ENCODE measurements around the gene CHMP5.

The CHMP5 gene

DNA sequence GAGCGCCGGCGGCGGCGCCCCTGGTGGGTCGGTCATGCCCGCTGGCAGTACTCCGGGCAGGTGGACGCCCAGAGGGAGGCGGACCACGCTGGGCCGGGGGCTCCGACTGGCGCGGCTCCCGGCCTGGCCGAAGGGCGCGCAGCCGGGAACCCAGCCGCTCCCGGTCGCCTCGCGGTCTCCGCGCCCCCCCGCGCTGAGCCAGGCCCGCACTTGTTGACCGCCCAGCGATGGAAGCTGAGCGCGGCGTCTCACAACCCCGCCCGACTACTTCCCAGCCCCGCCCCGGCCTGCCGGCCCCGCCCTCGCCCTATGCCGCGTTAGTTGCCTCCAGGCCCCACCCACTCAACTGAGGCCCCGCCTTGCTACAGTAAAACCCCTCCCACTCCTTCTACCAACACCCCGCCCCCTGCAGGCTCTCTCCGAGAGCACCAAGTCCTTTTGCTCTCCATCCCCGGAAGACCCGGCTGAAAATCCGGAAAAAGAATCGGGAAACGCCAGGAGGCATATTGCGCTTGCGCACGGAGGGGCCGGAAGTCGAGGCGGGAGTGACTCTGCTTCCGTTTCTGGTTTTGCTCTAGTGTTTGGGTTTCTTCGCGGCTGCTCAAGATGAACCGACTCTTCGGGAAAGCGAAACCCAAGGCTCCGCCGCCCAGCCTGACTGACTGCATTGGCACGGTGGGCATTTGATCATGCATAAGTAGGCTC, at the start of gene CHMP5, which contains the start of gene BAG1:
Gene CHMP5 (plus strand): TSS at position 577 of the 705 bp plus-strand sequence. CDS start 30 bp downstream, at position 607.
Gene BAG1 (minus strand): TSS at position 236 of the 705 bp plus-strand sequence.
- Histone ChIP-seq H3K4me3 (ENCODE audit: low read length) (peak within 1 kb of the TSS; percentile 98), H3K27ac (ENCODE audit: low read length) (peak within 1 kb of the TSS; percentile 20), H3K9ac (ENCODE audit: low read depth, low read length) (peak within 1 kb of the TSS; percentile 93), H3K9me3 (ENCODE audit: insufficient read depth, low read depth, low read length) (no peaks in the 10 kb centered on the region), H3K27me3 (ENCODE audit: insufficient read depth, low read length) (no peaks in the 10 kb centered on the region), H3K36me3 (ENCODE audit: insufficient read depth, low read depth, low read length) (peaks cover 57% of the 10 kb centered on the region), H3K4me1 (ENCODE audit: insufficient read depth, low read length) (peaks cover 4% of the 10 kb centered on the region)

DNA sequence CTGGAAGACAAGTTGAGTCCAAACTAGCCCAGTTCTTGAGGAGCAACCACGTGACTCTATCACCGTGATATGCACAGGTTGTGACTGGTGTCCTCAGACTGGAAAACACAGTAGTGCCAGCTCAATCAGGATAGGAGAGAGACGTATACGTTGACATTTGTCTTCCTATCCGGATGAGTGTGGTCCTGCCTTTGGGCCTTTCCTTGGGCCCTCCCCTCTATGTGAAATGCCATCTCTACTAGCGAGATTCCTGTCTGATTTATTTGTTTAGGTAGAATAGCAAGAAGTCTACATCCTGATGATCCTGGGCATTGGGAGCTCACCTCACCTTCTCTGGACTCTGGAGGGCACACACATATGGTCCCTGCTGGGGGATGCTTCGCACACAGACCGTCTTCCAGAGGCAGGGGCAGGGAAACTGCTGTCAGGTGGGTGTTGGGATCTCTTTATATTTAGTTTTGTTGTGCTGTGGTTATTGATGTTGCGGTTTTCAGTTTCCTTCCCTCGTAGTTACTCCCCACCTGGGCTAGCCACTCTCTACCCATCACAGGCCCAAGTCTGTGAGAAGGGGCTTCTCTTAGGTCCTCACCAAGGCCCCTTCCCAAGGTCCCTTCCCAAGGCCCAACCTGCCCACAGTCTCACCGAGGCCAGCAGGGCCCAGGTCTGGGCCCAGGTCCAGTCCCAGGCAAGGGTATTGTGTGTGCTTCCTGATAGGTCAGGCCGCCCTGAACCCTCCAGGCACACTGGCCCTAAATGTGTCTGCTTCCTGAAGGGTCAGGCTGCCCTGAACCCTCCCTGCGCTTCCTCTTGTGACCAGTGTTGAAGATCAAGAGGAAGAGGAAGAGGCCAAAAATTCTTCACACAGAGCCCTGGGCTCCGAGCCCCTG, 43.9 kb upstream of the CHMP5 start:
- Histone ChIP-seq H3K36me3 (ENCODE audit: insufficient read depth, low read depth, low read length) (no peaks in the 10 kb centered on the region), H3K4me1 (ENCODE audit: insufficient read depth, low read length) (no peaks in the 10 kb centered on the region), H3K27ac (ENCODE audit: low read length) (no peak overlapping the region), H3K9ac (ENCODE audit: low read depth, low read length) (no peak overlapping the region), H3K9me3 (ENCODE audit: insufficient read depth, low read depth, low read length) (no peaks in the 10 kb centered on the region), H3K4me3 (ENCODE audit: low read length) (no peak overlapping the region), H3K27me3 (ENCODE audit: insufficient read depth, low read length) (peaks cover 5% of the 10 kb centered on the region; the same call in 1 of the 2 replicates)

DNA sequence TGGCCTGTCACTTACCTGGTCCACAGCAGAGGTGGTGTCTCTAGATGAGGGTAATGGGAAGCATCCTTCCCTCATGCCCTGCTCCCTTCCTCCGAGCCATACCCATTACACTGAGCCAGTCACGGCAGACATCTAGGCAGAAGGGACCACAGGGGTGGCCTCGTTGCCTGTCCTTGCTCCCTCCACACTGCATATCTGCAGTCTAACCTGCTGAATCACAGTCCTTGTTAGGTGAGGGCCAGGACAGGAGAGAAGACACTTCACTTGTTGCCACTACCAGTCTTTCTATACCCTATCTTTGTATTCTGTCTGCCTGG, 43.3 kb upstream of the CHMP5 start:
- Histone ChIP-seq H3K9ac (ENCODE audit: low read depth, low read length) (no peak overlapping the region), H3K36me3 (ENCODE audit: insufficient read depth, low read depth, low read length) (no peaks in the 10 kb centered on the region), H3K27ac (ENCODE audit: low read length) (no peak overlapping the region), H3K9me3 (ENCODE audit: insufficient read depth, low read depth, low read length) (no peaks in the 10 kb centered on the region), H3K4me1 (ENCODE audit: insufficient read depth, low read length) (no peaks in the 10 kb centered on the region), H3K27me3 (ENCODE audit: insufficient read depth, low read length) (0 out of 2 replicates have a peak, but pooled peaks cover under 1% of the 10 kb centered on the region), H3K4me3 (ENCODE audit: low read length) (no peak overlapping the region)

DNA sequence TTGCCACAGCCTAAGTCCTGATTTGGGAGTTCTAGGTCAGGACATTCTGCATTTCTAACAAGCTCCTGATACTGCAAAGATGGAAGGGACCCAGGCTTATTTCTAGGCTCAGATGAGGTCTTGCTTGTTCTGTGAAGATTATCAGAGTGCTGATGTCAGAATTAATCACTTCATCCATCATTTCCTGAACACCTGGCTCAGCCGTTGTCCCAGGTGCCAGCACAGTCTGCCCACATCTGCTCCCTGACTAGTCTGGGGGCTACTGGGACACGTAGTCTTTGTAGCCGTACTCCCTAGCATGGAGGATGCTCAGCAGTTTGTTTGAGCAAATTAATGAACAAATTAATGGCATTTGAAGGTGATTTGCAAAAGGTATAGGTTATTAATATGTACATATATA, 42.8 kb upstream of the CHMP5 start:
- Histone ChIP-seq H3K4me1 (ENCODE audit: insufficient read depth, low read length) (no peaks in the 10 kb centered on the region), H3K9me3 (ENCODE audit: insufficient read depth, low read depth, low read length) (no peaks in the 10 kb centered on the region), H3K4me3 (ENCODE audit: low read length) (no peak overlapping the region), H3K27me3 (ENCODE audit: insufficient read depth, low read length) (no peaks in the 10 kb centered on the region), H3K9ac (ENCODE audit: low read depth, low read length) (no peak overlapping the region), H3K27ac (ENCODE audit: low read length) (no peak overlapping the region), H3K36me3 (ENCODE audit: insufficient read depth, low read depth, low read length) (no peaks in the 10 kb centered on the region)

DNA sequence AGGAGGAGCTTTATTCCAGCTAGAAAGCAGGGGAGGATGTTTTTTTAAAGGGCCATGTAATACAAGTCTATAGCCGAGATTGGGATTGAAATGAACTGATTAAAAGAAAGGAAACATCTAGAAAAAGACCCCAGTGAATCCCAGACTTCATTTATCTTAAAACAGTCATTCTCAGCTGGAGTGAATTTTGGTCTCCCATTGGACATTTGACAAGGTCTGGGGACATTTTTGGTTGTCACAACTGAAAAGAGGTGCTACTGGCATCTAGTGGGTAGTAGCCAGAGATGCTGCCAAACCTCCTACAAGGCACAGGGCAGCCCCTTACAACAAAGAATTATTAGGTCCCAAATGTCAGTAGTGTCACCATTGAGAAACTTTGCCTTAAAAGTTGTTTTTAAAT, 41.2 kb upstream of the CHMP5 start:
- Histone ChIP-seq H3K9ac (ENCODE audit: low read depth, low read length) (no peak overlapping the region), H3K27ac (ENCODE audit: low read length) (no peak overlapping the region), H3K36me3 (ENCODE audit: insufficient read depth, low read depth, low read length) (no peaks in the 10 kb centered on the region), H3K27me3 (ENCODE audit: insufficient read depth, low read length) (no peaks in the 10 kb centered on the region), H3K4me1 (ENCODE audit: insufficient read depth, low read length) (no peaks in the 10 kb centered on the region), H3K4me3 (ENCODE audit: low read length) (no peak overlapping the region), H3K9me3 (ENCODE audit: insufficient read depth, low read depth, low read length) (no peaks in the 10 kb centered on the region)

DNA sequence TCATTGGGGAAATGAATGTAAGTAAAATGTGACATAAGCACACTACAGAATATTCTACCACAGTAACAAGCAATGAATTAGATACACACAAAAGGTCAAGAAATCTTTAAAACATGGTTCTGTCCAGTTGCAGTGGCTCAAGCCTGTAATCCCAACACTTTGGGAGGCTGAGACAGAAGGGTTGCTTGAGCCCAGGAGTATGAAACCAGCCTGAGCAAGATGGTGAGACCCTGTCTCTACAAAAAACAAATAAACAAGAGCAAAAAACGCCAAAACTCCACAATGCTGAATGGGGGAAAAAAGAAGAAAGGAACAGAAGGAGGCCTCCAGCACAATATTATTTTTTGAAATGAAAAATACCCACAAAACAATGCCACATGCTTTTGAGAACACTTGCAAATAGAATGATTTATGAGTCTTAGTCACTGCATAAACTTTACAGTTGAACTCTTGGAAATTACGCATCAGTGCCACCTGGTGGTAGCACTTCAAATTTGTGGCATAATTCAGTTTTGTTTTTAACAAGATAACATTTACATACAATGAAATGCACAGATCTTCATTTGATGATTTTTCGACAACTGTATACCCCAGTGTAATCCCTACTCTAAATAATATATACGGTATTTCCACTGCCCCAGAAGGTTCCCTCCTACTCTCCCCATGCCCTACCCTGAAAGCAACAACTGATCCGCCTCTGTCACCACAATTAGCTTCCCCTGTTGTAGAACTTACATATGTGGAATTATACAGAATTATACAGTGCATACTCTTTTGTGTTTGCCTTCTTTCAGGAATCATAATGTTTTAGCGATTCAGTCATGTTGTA, 39.3 kb upstream of the CHMP5 start:
- H3K27ac ChIP-seq (ENCODE audit: low read length), result no peak overlapping the region
- H3K9me3 ChIP-seq (ENCODE audit: insufficient read depth, low read depth, low read length), result no peaks in the 10 kb centered on the region
- no peak overlapping the region for H3K9ac ChIP-seq (ENCODE audit: low read depth, low read length)
- H3K27me3 ChIP-seq (ENCODE audit: insufficient read depth, low read length), result no peaks in the 10 kb centered on the region
- no peaks in the 10 kb centered on the region for H3K36me3 ChIP-seq (ENCODE audit: insufficient read depth, low read depth, low read length)
- no peaks in the 10 kb centered on the region for H3K4me1 ChIP-seq (ENCODE audit: insufficient read depth, low read length)
- no peak overlapping the region for H3K4me3 ChIP-seq (ENCODE audit: low read length)

DNA sequence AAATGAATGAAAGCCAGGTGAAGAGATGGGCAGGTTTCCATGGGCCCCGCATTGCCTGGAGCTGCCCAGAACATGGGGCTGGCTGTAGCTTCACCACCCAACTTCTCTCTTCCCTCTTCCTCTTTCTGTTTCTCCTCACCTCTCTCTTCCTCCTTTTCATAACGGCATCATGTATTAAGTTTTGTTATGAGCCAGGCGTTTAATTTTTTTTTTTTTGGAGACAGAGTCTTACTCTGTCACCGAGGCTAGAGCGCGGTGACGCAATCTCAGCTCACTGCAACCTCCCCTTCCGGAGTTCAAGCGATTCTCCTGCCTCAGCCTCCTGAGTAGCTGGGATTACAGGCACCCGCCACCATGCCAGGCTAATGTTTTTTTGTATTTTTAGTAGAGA, 37.8 kb upstream of the CHMP5 start:
- H3K36me3 ChIP-seq (ENCODE audit: insufficient read depth, low read depth, low read length), result no peaks in the 10 kb centered on the region
- H3K4me1 ChIP-seq (ENCODE audit: insufficient read depth, low read length), result no peaks in the 10 kb centered on the region
- no peaks in the 10 kb centered on the region for H3K27me3 ChIP-seq (ENCODE audit: insufficient read depth, low read length)
- no peak overlapping the region for H3K4me3 ChIP-seq (ENCODE audit: low read length)
- H3K9me3 ChIP-seq (ENCODE audit: insufficient read depth, low read depth, low read length), result no peaks in the 10 kb centered on the region
- no peak overlapping the region for H3K27ac ChIP-seq (ENCODE audit: low read length)
- no peak overlapping the region for H3K9ac ChIP-seq (ENCODE audit: low read depth, low read length)

DNA sequence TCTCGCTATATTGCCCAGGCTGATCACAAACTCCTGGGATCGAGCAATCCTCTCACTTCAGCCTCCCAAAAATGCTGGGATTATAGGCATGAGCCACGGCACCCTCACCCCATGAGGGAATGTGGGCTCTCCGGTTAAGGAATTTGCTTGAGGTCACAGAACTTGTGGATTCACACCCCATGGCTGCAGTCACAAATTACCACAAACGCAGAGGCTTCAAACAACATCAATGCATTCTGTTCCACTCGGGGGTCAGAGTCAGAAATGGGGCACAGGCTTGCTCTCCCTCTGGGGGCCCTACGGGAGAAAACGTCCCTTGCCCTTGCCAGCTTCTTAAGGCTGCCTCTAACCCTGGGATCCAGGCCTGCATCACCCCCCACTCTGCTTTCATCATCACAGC, 37.1 kb upstream of the CHMP5 start:
- Histone ChIP-seq H3K27ac (ENCODE audit: low read length) (no peak overlapping the region), H3K9me3 (ENCODE audit: insufficient read depth, low read depth, low read length) (no peaks in the 10 kb centered on the region), H3K4me1 (ENCODE audit: insufficient read depth, low read length) (no peaks in the 10 kb centered on the region), H3K4me3 (ENCODE audit: low read length) (no peak overlapping the region), H3K27me3 (ENCODE audit: insufficient read depth, low read length) (no peaks in the 10 kb centered on the region), H3K36me3 (ENCODE audit: insufficient read depth, low read depth, low read length) (no peaks in the 10 kb centered on the region), H3K9ac (ENCODE audit: low read depth, low read length) (no peak overlapping the region)

DNA sequence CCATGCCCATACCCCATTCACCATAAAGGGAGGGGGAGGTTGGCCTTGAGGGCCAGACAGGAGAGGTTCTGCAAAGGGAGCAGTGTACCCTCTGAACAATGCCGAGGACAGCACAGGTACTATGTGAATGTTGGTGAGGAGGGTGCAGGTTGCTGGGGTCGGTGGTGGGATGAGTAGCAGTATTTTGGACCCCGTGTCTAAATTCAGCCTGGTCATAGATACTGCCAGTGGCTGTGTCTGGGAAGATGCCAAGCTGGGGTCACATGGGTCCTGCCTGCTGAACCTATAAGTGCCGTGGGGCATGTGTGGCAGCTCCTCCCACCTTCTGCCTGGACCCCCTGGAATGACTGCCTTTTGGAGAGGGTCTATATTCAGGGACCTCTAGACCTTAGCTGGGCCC, 36.2 kb upstream of the CHMP5 start:
- no peaks in the 10 kb centered on the region; the same call in 1 of the 2 replicates for H3K27me3 ChIP-seq (ENCODE audit: insufficient read depth, low read length)
- H3K9me3 ChIP-seq (ENCODE audit: insufficient read depth, low read depth, low read length), result no peaks in the 10 kb centered on the region
- H3K4me3 ChIP-seq (ENCODE audit: low read length), result no peak overlapping the region
- H3K9ac ChIP-seq (ENCODE audit: low read depth, low read length), result no peak overlapping the region
- no peaks in the 10 kb centered on the region for H3K4me1 ChIP-seq (ENCODE audit: insufficient read depth, low read length)
- no peak overlapping the region for H3K27ac ChIP-seq (ENCODE audit: low read length)
- H3K36me3 ChIP-seq (ENCODE audit: insufficient read depth, low read depth, low read length), result no peaks in the 10 kb centered on the region

DNA sequence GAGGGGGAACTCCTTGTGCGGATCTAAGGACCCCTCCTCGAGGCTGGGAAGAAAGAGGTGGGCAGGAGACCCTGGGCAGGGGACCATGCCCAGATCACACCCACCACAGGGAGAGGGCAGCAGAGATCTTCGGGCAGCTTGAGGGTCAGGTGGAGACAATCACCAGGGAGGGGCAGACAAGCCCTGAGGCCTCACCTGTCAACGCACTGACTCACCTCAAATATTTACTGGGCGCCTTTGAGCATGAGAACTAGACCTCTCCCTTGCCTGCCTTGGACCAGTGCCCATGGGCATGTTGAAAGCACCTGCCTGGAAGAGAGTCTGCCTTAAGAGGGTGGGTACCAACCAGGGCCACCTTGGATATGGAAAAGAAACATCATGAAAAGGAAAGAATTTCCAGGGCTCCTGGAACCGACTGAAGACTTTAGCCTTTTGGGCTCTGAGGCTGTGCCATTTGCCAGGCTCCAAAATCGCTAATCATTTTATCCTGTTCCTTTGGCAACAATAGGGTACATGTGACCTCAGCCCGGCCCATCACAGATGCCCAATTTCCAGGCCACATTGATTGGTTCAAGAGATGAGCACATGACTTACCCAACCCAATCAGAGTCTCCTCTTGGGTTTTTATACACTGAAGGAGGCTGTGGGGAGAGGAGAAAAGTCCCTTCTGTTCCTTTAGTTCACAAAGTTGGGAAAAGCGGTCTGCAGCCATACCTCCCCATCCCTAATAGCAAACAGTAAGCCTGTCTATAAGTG, 35.3 kb upstream of the CHMP5 start:
- no peaks in the 10 kb centered on the region for H3K36me3 ChIP-seq (ENCODE audit: insufficient read depth, low read depth, low read length)
- no peak overlapping the region for H3K9ac ChIP-seq (ENCODE audit: low read depth, low read length)
- peaks cover 5% of the 10 kb centered on the region for H3K27me3 ChIP-seq (ENCODE audit: insufficient read depth, low read length)
- H3K27ac ChIP-seq (ENCODE audit: low read length), result no peak overlapping the region
- H3K4me3 ChIP-seq (ENCODE audit: low read length), result no peak overlapping the region
- no peaks in the 10 kb centered on the region for H3K4me1 ChIP-seq (ENCODE audit: insufficient read depth, low read length)
- no peaks in the 10 kb centered on the region for H3K9me3 ChIP-seq (ENCODE audit: insufficient read depth, low read depth, low read length)

All from iPS-20b (cell line).